Stimulated activated naive CD8-positive, alpha-beta T cell treated with anti-CD3 and anti-CD28 coated beads, Interleukin-15, Interleukin-2, amounts not matched to agents 100 U/mL and 50 U/mL, for 24 hours (primary cell): ENCODE results near the gene MAP3K6.
"Not testable (repeated sequence)": the region's sequence is repeated elsewhere in the genome, so short reads cannot be mapped to it uniquely, and the experiment has no call there.

ENCODE experiments used
- ATAC-seq: fragments of 150-1000 bp; cut with Tn5 transposase; one replicate; pipeline ENCODE4 v1.10.0; 2021
- DNase-seq: peaks from one replicate; pipeline ENCODE4 v3.0.0; 2021

Gene MAP3K6

GRCh38 chr1:27366411-27367159, at the start of gene MAP3K6:
Gene MAP3K6 (minus strand): TSS chr1:27366961. CDS start chr1:27366597, 364 bp downstream.
- ATAC-seq (peak; percentile 24), DNase-seq (peak; percentile 57)

- ATAC-seq (no peak), DNase-seq (no peak)
These were observed 47.3 kb upstream of the MAP3K6 start for GRCh38 chr1:27414091-27414490.

GRCh38 chr1:27413004-27413403, 46.2 kb upstream of the MAP3K6 start:
- no peak for DNase-seq
- no peak for ATAC-seq

- DNase-seq (no peak), ATAC-seq (no peak)
These were observed 45.7 kb upstream of the MAP3K6 start for GRCh38 chr1:27412502-27412901.

- DNase-seq, result no peak
These were observed 43.9 kb upstream of the MAP3K6 start for GRCh38 chr1:27410709-27411108.

GRCh38 chr1:27409669-27410068, 42.9 kb upstream of the MAP3K6 start:
- ATAC-seq, result no peak

More at GRCh38 chr1:27410709-27411108, 43.9 kb upstream of the MAP3K6 start:
- no peak for ATAC-seq

GRCh38 chr1:27408151-27408550, 41.4 kb upstream of the MAP3K6 start:
- ATAC-seq, result no peak
- no peak for DNase-seq

More at GRCh38 chr1:27409669-27410068, 42.9 kb upstream of the MAP3K6 start:
- no peak for DNase-seq

GRCh38 chr1:27406791-27407190, 40.0 kb upstream of the MAP3K6 start:
- not testable (repeated sequence) for DNase-seq, ATAC-seq

- ATAC-seq (no peak), DNase-seq (no peak)
These were observed 39.6 kb upstream of the MAP3K6 start for GRCh38 chr1:27406362-27406680.

- not testable (repeated sequence) for ATAC-seq, DNase-seq
These were observed 39.0 kb upstream of the MAP3K6 start for GRCh38 chr1:27405598-27406361.

GRCh38 chr1:27405074-27405473, 38.3 kb upstream of the MAP3K6 start:
- ATAC-seq (no peak), DNase-seq (no peak)

GRCh38 chr1:27403931-27404330, 37.2 kb upstream of the MAP3K6 start:
- no peak for DNase-seq
- ATAC-seq, result no peak

- DNase-seq, result peak; percentile 57
These were observed 36.4 kb upstream of the MAP3K6 start for GRCh38 chr1:27403065-27403726.

GRCh38 chr1:27402349-27402754, 35.6 kb upstream of the MAP3K6 start:
- DNase-seq (peak; percentile 37), ATAC-seq (no peak)

More at GRCh38 chr1:27403065-27403726, 36.4 kb upstream of the MAP3K6 start:
- ATAC-seq, result peak; percentile 74

- ATAC-seq, result no peak
- no peak for DNase-seq
These were observed 34.2 kb upstream of the MAP3K6 start for GRCh38 chr1:27400963-27401341.

- ATAC-seq (no peak), DNase-seq (no peak)
These were observed 33.6 kb upstream of the MAP3K6 start for GRCh38 chr1:27400082-27400962.

- no peak for DNase-seq
- no peak for ATAC-seq
These were observed 32.7 kb upstream of the MAP3K6 start for GRCh38 chr1:27399251-27400025.

GRCh38 chr1:27398405-27399149, 31.8 kb upstream of the MAP3K6 start:
- no peak for DNase-seq
- ATAC-seq, result no peak

- DNase-seq, result no peak
- no peak for ATAC-seq
These were observed 31.0 kb upstream of the MAP3K6 start for GRCh38 chr1:27397749-27398148.

GRCh38 chr1:27397110-27397509, 30.3 kb upstream of the MAP3K6 start:
- DNase-seq (no peak), ATAC-seq (no peak)
